ENCODE data around the gene MRPS9.
A peak's percentile ranks its signal among the peaks of the same experiment; 100 is the strongest.

Gene MRPS9

GRCh38 chr2:105037572-105038382, at the start of gene MRPS9:
Gene MRPS9, plus strand, starts transcription at chr2:105038069. Its CDS starts 24 bp downstream, at chr2:105038093.
- DNase-seq (ENCODE audit: low spot score) = peak; percentile 98

DNA sequence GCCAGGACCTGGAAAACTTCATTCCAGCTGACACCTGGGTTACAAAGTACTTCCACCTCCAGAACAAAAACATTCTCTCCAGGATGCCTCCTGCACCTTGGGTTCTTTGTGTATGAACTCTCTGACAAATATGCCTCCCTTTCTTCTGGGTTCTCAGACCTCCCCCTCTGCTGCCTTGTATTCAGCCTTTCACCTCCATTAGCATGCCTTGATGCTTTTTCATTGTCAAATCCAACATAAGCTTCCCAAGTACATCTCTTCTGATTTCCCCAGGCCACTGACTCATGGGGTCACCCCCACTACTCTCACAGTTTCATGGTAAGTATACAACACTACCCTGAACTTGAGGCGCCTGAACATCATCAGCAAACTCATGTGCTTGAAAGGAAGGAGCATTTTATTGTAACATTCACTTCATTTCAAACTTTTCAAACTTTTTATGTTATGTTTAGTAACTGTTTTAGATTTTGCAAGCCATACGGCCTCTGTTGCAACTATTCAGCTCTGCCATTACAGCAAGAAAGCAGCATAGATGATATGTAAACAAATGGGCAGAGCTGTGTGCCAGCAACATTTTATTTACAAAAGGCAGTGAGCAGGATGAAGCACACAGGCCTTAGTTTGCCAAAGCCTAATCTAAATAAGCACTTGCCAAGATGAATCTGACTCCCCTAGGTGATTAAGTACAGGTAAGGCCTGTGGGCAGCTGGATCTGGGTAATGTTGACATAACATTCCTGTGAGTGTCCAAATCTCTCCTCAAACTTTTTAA, 32.5 kb upstream of the MRPS9 start:
- no peak for DNase-seq (ENCODE audit: low spot score)

DNA sequence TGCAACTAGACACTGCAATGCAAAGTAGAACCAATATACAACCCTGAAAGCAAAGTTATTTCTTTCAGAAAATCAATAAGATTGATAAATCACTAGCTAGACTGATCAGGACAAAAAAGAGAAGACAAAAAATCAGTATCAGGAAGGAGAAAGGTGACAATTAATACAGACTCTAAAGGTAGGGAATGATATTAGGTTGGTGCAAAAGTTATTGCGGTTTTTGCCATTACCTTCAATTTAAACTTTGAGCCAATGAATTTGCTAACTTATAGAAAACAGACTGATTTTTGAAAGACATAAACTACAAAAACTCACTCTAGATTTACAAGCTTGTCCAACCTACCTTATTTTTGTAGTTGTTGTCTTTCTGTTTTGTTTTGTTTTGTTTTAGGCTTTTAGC, 30.5 kb upstream of the MRPS9 start:
- no peak for DNase-seq (ENCODE audit: low spot score)

- no peak for DNase-seq (ENCODE audit: low spot score)
Measured at GRCh38 chr2:105032476-105032875, 5.4 kb upstream of the MRPS9 start.

GRCh38 chr2:105034170-105034569, 3.7 kb upstream of the MRPS9 start:
- DNase-seq (ENCODE audit: low spot score) = no peak

DNA sequence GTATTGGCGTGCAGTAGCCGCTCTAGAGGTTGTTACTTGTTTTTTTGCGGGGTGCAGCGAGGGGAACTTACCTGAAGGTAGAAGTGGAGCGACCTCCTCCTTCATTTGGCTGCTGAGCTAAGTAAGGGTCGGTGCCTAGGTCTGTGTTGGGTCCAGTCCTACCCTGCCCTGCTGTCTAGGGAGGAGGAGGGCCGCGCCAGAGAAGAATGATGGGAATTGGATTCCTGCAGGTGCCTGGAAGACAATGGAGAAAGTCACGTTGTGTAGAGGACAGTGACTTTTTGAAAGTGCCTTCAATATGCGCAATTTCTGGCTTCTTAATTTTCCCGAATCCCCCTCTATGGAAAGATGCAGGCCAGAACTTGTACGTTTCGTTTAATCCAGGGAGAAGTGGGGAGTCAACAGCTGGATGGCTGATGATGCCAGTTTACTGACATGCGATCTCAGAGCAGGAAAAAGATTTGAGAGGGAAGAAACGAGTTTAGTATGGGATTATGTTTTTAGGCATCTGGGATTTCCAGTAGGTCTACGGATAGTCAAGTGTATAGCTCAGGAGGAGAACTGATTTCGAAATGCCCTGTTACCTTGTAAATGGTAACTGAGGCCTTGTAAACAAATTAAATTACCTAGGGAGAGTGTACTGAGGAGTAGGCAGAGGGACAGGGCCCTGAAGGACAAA, 653 bp downstream of the MRPS9 start:
- peak; percentile 28 for DNase-seq (ENCODE audit: low spot score)

- DNase-seq (ENCODE audit: low spot score) = no peak
Measured at GRCh38 chr2:105039559-105039958, 1.7 kb downstream of the MRPS9 start.

- DNase-seq (ENCODE audit: low spot score) = no peak
Measured at GRCh38 chr2:105042189-105042588, 4.3 kb downstream of the MRPS9 start.

DNA sequence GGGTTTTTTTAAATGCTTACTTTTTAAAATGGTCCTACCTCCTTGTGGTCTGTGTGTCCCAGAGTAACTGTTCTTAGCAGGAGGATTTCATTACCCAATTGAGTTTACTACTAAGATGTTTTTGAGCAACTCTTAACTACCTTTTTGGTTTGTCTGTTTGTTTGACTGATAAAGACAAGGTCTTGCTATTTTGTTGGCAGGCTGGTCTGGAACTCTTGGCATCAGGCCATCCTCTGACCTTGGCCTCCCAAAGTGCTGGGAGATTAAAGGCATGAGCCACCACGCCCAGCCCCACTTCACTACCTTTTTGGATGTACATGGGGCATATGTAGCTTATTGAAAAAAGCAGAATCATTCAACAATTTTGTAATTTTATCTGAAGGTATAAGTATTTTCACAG, 14.9 kb downstream of the MRPS9 start:
- DNase-seq (ENCODE audit: low spot score) = no peak

DNA sequence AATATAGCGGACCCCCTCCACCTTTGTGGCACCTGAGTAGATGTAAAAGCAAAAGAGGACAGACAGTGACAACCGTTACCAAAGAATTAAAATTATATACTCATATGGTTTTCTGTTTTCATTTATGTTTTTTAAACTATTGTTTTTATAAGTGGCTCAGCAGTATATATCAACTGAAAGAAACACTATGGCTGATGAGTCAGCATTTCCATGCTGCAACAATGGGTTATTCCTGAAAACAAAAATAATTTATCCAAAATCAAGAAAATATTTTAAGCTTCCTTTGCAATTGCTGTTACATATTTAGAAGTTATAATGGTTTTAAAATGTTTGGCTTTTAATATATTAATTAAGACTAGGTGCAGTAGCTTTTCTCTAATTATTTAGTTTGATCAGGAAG, 17.7 kb downstream of the MRPS9 start:
- no peak for DNase-seq (ENCODE audit: low spot score)

DNA sequence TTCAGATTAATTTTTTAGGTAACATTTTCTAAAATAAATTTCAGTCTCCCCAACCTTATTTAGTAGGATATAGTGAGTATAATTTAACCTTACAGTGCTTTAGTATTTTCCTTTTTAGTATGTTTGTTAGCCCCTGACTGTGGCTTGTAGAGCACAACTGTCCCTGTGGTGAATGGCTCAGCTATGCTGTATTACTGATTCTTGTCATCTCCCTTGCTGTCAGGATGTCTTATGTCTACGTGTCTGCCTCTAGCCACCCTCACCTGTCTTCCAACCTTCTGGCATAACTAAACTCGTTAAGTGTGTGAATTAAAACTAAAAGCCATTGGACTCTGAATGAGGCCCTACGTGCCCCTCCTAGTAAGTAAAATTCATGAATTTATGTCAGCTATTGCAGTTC, 18.4 kb downstream of the MRPS9 start:
- no peak for DNase-seq (ENCODE audit: low spot score)

DNA sequence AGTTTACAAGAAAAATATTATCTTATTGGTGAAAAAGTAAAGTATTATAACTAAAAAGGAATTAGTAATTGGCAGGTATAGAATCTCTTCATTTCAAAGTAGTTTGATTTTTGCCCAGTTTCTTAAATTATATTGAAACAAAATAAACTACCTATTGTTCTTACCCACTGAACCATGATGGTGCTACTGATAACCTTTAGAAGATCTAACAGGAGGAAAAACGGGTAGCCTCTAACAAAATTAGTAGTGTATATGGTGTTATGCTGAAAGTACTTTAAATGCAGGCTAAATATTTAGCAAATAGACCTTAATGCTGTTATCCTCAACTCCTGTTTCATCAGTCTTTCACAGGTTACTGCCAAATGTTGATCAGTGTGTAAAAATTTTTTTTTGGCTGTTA, 19.1 kb downstream of the MRPS9 start:
- no peak for DNase-seq (ENCODE audit: low spot score)

DNA sequence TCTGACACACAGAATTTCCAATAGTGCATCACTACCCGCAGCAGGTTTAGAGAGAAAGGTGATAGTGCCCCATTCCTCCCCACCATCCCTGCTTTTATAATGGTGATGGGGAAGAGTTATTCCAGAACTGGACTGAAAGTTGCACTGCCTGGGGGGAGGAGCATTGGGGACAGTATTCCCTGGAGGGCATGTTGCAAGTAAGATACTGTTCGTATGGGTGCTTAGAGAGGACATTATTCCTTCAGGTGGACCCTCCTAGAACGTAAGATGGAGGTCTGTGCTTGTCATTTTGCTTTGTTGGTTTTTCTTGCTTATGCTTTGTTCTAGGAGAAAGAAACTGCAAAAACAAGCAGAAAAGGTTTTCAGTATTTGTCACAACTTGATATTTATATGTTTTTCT, 23.7 kb downstream of the MRPS9 start:
- no peak for DNase-seq (ENCODE audit: low spot score)

GRCh38 chr2:105062158-105062557, 24.3 kb downstream of the MRPS9 start:
- DNase-seq (ENCODE audit: low spot score) = no peak

DNA sequence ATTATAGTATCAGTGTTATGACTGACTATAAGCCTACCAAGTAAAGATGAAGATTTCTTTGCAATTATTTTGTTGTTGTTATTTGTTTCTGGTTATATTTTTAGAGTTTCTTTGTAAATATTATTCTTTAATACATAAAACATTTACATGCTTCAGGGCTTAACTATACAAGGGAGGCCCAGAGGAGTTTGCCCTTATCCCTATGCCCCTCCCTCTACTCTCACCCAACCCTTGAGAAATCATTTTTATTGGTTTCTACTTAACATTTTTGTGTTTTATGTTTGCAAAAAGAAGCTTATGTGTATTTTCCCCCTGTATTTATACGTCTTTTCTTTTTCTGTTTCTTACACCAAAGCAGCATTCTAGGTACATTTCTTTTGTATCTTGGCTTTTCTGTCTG, 30.5 kb downstream of the MRPS9 start:
- no peak for DNase-seq (ENCODE audit: low spot score)

GRCh38 chr2:105068875-105069274, 31.0 kb downstream of the MRPS9 start:
- DNase-seq (ENCODE audit: low spot score) = no peak

DNA sequence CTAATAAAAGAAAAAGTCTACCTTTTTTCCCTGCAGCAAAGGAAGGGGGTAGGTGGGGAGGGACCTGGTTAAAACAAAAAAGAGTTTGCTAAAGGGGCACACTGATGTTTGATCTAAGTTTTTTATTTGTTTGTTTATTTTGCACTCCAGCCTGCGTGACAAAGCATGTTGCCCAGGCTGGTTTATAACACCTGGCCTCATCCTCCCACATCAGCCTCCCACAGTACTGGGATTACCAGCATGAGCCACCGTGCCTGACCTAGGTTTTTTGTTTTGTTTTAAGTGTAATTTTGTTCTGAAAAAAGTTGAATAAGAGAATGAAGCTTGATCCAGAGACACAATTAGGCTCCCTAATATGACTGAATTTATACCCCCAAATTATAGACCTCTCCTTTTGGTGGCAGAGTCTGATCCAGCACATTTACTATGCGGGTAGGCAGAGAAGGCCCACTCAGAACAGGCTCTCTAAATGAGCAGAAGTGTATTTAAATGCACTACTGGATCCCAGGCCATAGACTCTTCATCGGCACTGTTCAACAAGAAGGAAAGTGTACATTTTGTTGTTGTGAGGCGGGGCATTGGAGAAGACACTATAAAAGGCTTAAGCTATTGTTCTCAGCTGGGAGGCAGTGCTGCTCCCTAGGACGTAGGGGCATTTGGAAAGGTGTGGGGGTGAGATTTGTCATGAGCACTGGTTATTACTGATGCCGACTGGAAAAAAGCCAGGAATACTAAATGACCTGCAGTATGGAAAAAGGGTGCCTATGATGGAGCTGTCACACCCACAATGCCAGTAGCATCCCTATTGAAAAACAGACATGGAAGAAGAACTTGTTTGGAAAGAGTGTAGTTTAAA, 32.4 kb downstream of the MRPS9 start:
- no peak for DNase-seq (ENCODE audit: low spot score)

DNA sequence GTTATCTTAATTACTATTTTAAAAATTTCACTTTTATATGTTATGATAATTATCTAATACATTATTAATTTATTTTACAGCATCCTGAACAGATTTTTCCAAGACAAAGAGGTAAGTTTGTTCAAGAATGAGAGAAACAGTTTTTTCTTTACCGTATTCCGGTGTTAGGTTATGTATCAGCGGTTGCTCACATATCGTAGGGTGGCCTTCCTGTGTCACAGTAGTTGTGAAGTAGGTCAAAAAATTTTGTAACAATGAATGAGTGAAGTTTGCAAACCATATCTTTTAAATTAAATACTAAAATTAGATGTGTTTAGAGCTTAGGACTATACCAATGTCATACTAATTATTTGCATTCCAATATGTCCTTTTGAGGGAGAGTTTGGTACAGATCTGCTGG, 33.5 kb downstream of the MRPS9 start:
- DNase-seq (ENCODE audit: low spot score) = no peak

DNA sequence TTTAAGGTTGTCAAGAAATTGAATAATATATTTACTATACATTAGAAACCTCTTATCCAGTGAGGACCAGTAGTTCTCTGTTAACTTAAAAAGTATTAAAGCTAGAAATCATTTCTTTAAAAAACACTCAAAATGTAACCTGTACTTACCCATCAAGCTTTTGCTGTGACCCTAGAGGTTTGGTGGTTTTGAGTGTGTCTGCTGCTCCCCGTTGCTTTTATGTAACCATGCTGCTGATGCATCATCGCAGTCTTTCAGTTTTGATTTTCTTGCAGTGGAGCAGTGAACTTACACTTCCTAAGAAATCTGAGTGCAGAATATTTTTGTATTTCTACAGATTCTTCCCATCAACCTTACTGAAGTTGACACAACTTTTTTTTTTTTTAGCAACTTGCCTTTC, 34.2 kb downstream of the MRPS9 start:
- no peak for DNase-seq (ENCODE audit: low spot score)

DNA sequence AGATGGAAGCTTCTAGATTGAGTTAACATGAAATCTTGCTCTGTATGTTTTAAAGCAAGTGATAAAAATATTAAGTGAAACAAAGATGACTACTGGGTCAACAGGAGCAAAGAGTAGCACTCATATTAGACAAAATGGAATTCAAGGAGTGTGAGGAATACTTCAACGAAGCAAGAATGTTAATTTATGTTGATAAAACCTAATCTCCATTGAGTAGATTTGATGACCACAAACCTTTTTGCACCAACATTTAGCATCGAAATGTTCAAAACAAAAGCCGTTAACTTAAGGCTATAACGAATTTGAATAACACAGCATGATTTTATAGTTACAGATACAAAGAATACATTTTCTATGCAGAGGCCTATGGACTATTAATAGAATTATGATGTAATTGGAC, 35.7 kb downstream of the MRPS9 start:
- DNase-seq (ENCODE audit: low spot score) = no peak

- DNase-seq (ENCODE audit: low spot score) = peak; percentile 19
Measured at GRCh38 chr2:105076121-105076520, 38.3 kb downstream of the MRPS9 start.

- DNase-seq (ENCODE audit: low spot score) = no peak
Measured at GRCh38 chr2:105078906-105079495, 41.1 kb downstream of the MRPS9 start.

Data from pons (tissue), 1 donor.